MM.1S (cell line): ENCODE measurements around the gene CD19.

Experiments used
- CTCF ChIP-seq: fragments of 300-600 bp; sonication (generic); IDR thresholded peaks from 2 replicates; pipeline ENCODE4 v1.5.1; 2016; ENCODE audit warnings: antibody characterized with exemption, low read length, mixed read lengths
- EZH2phosphoT487 ChIP-seq: fragments of 300-600 bp; sonication (generic); IDR thresholded peaks from 2 replicates; pipeline ENCODE4 v1.6.1; 2018; ENCODE audit warnings: antibody characterized with exemption, low read length

DNA sequence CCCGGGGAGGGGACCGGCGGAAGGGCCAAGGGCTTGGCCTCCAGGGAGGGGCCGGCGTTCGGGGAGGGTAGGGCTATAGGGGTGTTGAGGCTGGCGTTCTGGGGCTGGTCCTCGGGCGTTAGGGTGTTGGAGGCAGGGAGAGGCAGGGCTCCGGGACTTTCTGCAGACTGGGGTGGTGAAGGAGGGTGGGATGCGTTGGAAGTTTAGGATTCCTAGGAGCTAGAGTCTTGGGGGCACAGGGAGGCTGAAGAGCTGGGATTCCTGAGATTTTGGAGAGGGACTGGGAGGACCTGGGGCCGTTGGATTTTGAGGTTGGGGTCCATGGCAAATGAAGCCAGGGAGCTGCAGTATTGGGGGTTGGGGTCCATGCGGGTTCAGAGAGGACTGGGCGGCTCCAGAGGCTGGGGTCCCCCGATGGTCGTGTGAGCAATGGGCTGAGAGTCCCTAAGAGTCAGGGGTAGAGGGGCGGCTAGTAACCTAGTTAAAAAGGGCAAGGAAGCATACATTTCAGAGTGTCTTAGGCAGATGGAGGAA lies 19.7 kb downstream of the CD19 start:
- TF ChIP-seq EZH2phosphoT487 (no peak), CTCF (no peak)
